Measurements from ENCODE around the gene FBXO47.
"Not testable (repeated sequence)": the region's sequence is repeated elsewhere in the genome, so short reads cannot be mapped to it uniquely, and the experiment has no call there.

The FBXO47 gene

DNA sequence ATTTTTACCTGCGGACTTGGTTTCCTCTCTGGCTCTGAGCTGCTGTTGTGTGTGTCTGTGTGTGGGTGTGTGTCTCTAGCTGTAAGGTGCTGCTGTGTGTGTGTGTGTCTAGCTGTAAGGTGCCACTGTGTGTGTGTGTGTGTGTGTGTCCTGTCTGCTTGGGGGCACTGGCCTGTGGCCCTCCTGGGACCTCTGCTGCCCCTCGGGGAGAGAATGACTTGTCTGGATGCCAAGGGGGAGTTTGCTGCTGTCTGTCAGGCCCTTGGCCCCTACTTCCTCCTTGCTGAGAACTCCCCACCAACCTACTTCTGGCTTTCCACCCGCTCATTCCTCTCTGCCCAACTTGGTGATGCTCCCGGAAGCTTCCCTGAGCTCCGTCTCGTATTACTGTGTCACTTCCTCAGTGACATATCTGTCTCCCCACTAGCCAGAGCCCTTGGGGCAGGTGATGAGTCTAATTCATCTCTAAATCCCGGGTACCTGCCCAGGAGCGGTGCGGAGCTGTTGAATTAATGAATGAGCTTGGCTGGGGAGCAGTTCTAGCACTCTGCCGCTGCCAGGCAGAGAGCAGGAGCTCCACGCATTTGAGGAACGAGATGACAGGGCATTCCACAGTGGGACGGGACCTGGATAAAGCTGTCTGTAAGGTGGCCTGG lies 45.3 kb downstream of the FBXO47 start:
- DNase-seq: no peak

DNA sequence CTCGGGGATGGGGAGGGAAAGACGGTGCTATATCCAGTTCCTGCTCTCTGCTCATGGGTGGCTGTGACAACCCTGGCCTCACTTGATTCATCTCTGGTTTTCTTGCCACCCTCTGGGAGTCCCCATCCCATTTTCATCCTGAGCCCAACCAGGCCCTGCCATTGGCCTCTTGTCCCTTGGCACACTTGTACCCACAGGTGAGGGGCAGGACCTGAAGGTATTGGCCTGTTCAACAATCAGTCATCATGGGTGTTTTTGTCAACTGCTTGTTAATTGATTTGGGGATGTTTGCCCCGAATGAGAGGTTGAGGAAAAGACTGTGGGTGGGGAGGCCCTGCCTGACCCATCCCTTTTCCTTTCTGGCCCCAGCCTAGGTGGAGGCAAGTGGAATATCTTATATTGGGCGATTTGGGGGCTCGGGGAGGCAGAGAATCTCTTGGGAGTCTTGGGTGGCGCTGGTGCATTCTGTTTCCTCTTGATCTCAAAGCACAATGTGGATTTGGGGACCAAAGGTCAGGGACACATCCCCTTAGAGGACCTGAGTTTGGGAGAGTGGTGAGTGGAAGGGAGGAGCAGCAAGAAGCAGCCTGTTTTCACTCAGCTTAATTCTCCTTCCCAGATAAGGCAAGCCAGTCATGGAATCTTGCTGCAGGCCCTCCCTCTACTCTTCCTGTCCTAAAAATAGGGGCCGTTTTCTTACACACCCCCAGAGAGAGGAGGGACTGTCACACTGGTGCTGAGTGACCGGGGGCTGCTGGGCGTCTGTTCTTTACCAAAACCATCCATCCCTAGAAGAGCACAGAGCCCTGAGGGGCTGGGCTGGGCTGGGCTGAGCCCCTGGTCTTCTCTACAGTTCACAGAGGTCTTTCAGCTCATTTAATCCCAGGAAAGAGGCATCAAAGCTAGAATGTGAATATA lies 46.6 kb downstream of the FBXO47 start:
- DNase-seq: no peak

DNA sequence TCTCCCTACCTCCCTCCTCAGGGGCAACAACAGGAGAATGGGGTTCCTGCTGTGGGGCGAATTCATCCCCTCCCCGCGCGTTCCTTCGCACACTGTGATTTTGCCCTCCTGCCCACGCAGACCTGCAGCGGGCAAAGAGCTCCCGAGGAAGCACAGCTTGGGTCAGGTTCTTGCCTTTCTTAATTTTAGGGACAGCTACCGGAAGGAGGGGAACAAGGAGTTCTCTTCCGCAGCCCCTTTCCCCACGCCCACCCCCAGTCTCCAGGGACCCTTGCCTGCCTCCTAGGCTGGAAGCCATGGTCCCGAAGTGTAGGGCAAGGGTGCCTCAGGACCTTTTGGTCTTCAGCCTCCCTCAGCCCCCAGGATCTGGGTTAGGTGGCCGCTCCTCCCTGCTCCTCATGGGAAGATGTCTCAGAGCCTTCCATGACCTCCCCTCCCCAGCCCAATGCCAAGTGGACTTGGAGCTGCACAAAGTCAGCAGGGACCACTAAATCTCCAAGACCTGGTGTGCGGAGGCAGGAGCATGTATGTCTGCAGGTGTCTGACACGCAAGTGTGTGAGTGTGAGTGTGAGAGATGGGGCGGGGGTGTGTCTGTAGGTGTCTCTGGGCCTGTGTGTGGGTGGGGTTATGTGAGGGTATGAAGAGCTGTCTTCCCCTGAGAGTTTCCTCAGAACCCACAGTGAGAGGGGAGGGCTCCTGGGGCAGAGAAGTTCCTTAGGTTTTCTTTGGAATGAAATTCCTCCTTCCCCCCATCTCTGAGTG lies 47.7 kb downstream of the FBXO47 start:
- DNase-seq: no peak

DNA sequence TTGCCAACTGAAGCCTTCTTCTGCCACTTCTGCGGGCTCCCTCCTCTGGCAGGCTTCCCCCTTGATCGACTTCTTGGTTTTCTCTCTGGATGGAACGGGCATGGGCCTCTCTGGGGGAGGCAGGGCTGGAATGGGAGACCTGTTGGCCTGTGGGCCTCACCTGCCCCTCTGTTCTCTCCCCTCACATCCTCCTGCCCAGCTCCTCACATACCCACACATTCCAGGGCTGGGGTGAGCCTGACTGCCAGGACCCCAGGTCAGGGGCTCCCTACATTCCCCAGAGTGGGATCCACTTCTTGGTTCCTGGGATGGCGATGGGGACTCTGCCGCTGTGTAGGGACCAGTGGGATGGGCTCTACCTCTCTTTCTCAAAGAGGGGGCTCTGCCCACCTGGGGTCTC lies 48.3 kb downstream of the FBXO47 start:
- no peak for DNase-seq

DNA sequence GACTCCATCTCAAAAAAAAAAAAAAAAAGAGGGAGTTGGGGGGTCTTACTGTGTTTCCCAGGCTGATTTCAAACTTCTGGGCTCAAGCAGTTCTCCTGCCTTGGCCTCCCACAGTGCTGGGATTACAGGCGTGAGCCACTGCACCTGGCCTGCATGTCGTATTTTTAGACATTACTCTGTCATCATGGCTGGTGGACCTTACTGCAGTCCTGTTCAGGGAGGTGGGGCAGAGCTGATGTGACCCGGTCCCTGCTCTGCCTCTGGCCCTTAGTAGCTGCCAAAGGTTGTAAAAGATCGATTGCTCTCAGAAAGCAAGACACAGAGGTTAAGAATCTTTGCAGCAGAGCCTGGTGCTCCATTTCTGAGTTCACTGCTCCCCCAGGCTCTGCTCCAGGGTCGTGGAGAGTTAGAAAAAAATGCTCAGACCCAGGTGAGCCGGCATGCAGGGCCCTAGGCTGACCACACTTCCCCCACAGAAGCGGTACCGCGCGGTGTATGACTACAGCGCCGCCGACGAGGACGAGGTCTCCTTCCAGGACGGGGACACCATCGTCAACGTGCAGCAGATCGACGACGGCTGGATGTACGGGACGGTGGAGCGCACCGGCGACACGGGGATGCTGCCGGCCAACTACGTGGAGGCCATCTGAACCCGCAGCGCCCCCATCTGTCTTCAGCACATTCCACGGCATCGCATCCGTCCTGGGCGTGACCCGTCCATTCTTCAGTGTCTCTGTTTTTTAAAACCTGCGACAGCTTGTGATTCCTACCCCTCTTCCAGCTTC lies 48.9 kb downstream of the FBXO47 start:
- DNase-seq: no peak

- DNase-seq: no peak
Measured at GRCh38 chr17:38917259-38917658, 49.9 kb downstream of the FBXO47 start.

- no peak for DNase-seq
Measured at GRCh38 chr17:38916771-38917170, 50.4 kb downstream of the FBXO47 start.

DNA sequence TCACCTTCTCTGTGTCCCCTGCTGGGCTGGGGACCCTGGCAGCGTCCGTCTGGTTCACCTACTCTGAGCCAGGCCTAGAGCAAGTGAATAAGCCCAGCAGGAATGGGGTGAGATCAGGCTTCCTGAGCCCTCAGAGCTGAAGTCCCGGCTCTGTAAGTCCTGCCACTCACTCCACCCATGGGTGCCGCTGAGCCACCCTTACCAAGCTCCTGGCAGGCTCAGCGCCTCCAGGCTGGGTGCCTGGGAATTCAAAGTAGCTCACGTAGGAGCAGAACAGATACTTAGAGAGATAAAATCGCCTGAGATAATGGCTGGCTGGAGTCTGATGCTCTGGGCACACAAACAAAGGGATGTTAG lies 51.6 kb downstream of the FBXO47 start:
- no peak for DNase-seq

GRCh38 chr17:38914741-38915638 lies 52.2 kb downstream of the FBXO47 start:
- DNase-seq: no peak

- no peak for DNase-seq
Measured at GRCh38 chr17:38912221-38912813, 54.9 kb downstream of the FBXO47 start.

GRCh38 chr17:38911731-38912081 lies 55.5 kb downstream of the FBXO47 start:
- not testable (repeated sequence) for DNase-seq

GRCh38 chr17:38911081-38911730 lies 56.0 kb downstream of the FBXO47 start:
- no peak for DNase-seq

- DNase-seq: no peak
Measured at GRCh38 chr17:38910325-38910724, 56.9 kb downstream of the FBXO47 start.

DNA sequence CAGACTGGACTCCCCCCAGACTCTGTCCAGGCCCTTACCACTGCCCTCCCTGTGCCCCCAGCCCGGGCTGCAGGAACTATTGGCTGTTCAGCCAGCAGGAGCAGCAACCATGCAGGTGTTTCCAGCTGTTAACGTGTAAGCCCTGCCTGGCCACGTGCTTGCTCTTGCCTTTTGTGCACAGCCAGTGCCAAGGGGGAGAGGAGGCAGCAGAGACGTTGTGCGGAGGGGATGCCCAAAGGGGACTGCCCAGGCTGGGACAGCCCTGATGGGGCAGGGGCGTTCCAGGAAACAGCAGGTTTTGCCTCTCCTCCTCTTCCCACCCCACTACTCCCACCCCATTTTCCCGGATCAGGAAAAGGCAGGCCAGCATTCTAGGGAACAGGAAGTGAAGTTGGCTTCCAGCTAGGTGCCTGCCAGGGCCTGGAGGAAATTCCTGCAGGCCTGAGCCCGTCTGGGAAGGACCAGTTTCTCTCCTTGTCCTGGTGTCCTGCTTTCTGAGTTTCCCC lies 58.5 kb downstream of the FBXO47 start:
- no peak for DNase-seq

GRCh38 chr17:38907930-38908675 lies 59.1 kb downstream of the FBXO47 start:
- DNase-seq: no peak

- no peak for DNase-seq
Measured at GRCh38 chr17:38906460-38907228, 60.6 kb downstream of the FBXO47 start.

GRCh38 chr17:38905375-38905774 lies 61.8 kb downstream of the FBXO47 start:
- DNase-seq: no peak

GRCh38 chr17:38904892-38905291 lies 62.3 kb downstream of the FBXO47 start:
- DNase-seq: no peak

DNA sequence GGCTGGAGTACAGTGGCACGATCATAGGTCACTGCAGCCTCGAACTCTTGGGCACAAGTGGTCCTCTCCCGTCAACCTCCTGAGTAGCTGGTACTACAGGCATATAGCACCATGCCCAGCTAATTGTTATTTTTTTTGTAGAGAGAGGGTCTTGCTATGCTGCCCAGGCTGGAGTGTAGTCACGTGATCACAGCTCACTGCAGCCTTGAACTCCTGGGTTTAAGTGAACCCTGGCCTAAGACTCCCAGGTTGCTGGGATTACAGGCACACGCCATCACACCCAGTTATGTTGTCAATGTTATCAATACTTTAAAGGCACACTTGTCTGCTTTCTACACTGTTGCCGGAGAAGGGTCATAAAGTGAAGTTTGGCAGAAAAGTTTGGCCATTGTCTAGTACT lies 63.8 kb downstream of the FBXO47 start:
- no peak for DNase-seq

Data from COR-L47 (cell line).